NCI-H345 (cell line): ENCODE results near the gene ARL15.

Experiments used
- DNase-seq: peaks from one replicate; lab custom pipeline; 2025; lab: John Stamatoyannopoulos, UW

ARL15 gene

GRCh38 chr5:54148067-54148845 is 162.1 kb downstream of the ARL15 start:
- DNase-seq = peak; percentile 31

GRCh38 chr5:54146916-54147315 is 163.5 kb downstream of the ARL15 start:
- peak; percentile 38 for DNase-seq

- no peak for DNase-seq
Observed at GRCh38 chr5:54146390-54146789, 164.0 kb downstream of the ARL15 start.

- no peak for DNase-seq
Observed at GRCh38 chr5:54140247-54140840, 170.0 kb downstream of the ARL15 start.

GRCh38 chr5:54136516-54137440 is 173.6 kb downstream of the ARL15 start:
- DNase-seq = no peak

GRCh38 chr5:54135042-54135441 is 175.3 kb downstream of the ARL15 start:
- no peak for DNase-seq

- no peak for DNase-seq
Observed at GRCh38 chr5:54133917-54134316, 176.5 kb downstream of the ARL15 start.

- DNase-seq = no peak
Observed at GRCh38 chr5:54120473-54120872, 189.9 kb downstream of the ARL15 start.

GRCh38 chr5:54117957-54118356 is 192.4 kb downstream of the ARL15 start:
- no peak for DNase-seq

GRCh38 chr5:54115735-54116403 is 194.5 kb downstream of the ARL15 start:
- no peak for DNase-seq

- no peak for DNase-seq
Observed at GRCh38 chr5:54113060-54113459, 197.3 kb downstream of the ARL15 start.

- DNase-seq = no peak
Observed at GRCh38 chr5:54109626-54110330, 200.6 kb downstream of the ARL15 start.

GRCh38 chr5:54108136-54108535 is 202.2 kb downstream of the ARL15 start:
- no peak for DNase-seq

GRCh38 chr5:54103871-54104270 is 206.5 kb downstream of the ARL15 start:
- DNase-seq = no peak

- no peak for DNase-seq
Observed at GRCh38 chr5:54098267-54098666, 212.1 kb downstream of the ARL15 start.

GRCh38 chr5:54095969-54096368 is 214.4 kb downstream of the ARL15 start:
- no peak for DNase-seq

- DNase-seq = no peak
Observed at GRCh38 chr5:54094706-54095105, 215.7 kb downstream of the ARL15 start.

- DNase-seq = no peak
Observed at GRCh38 chr5:54093861-54094260, 216.5 kb downstream of the ARL15 start.

GRCh38 chr5:54093081-54093492 is 217.3 kb downstream of the ARL15 start:
- peak; percentile 26 for DNase-seq

- DNase-seq = no peak
Observed at GRCh38 chr5:54091307-54092130, 218.9 kb downstream of the ARL15 start.
